ENCODE results near the gene GSKIP.

GSKIP gene

GRCh38 chr14:96394047-96394815, 30.9 kb downstream of the GSKIP start:
- no peak overlapping the region for H3K4me3 Mint-ChIP-seq
- peak in 1 of 2 donors; percentile 42 for DNase-seq (ENCODE audit: low spot score in 2 of 2)
- H3K27ac Mint-ChIP-seq = no peak overlapping the region
- ATAC-seq = no peak
- H3K36me3 Mint-ChIP-seq = no peaks in the 10 kb centered on the region
- peaks cover 5% of the 10 kb centered on the region for H3K4me1 Mint-ChIP-seq
- H3K9me3 Mint-ChIP-seq = no peaks in the 10 kb centered on the region

- H3K27ac Mint-ChIP-seq = no peak overlapping the region
- DNase-seq (ENCODE audit: low spot score in 2 of 2) = peak in 1 of 2 donors; percentile 25
- no peaks in the 10 kb centered on the region for H3K9me3 Mint-ChIP-seq
- no peak for ATAC-seq
- H3K36me3 Mint-ChIP-seq = no peaks in the 10 kb centered on the region
- no peaks in the 10 kb centered on the region for H3K4me1 Mint-ChIP-seq
- no peak overlapping the region for H3K4me3 Mint-ChIP-seq
Measured at GRCh38 chr14:96398432-96398831, 35.1 kb downstream of the GSKIP start.

GRCh38 chr14:96398921-96399320, 35.6 kb downstream of the GSKIP start:
- Mint-ChIP-seq H3K9me3 (no peaks in the 10 kb centered on the region), H3K4me1 (no peaks in the 10 kb centered on the region), H3K27ac (no peak overlapping the region), H3K4me3 (no peak overlapping the region), H3K36me3 (no peaks in the 10 kb centered on the region)
- DNase-seq (ENCODE audit: low spot score in 2 of 2) (peak in 1 of 2 donors; percentile 41), ATAC-seq (no peak)

- Mint-ChIP-seq H3K27ac (peak overlapping the region; percentile 14), H3K9me3 (no peaks in the 10 kb centered on the region), H3K4me3 (no peak overlapping the region), H3K4me1 (no peaks in the 10 kb centered on the region), H3K36me3 (no peaks in the 10 kb centered on the region)
- DNase-seq (ENCODE audit: low spot score in 2 of 2) = no peak
- no peak for ATAC-seq
Measured at GRCh38 chr14:96399405-96399804, 36.1 kb downstream of the GSKIP start.

GRCh38 chr14:96400495-96400894, 37.2 kb downstream of the GSKIP start:
- no peaks in the 10 kb centered on the region for H3K36me3 Mint-ChIP-seq
- ATAC-seq = no peak

GRCh38 chr14:96403409-96403808, 40.1 kb downstream of the GSKIP start:
- Mint-ChIP-seq H3K9me3 (no peaks in the 10 kb centered on the region), H3K4me1 (no peaks in the 10 kb centered on the region), H3K36me3 (no peaks in the 10 kb centered on the region), H3K4me3 (no peak overlapping the region), H3K27ac (no peak overlapping the region)
- no peak for DNase-seq (ENCODE audit: low spot score in 2 of 2)
- ATAC-seq = no peak

More at GRCh38 chr14:96400495-96400894, 37.2 kb downstream of the GSKIP start:
- no peak overlapping the region for H3K4me3 Mint-ChIP-seq
- no peaks in the 10 kb centered on the region for H3K9me3 Mint-ChIP-seq
- H3K4me1 Mint-ChIP-seq = no peaks in the 10 kb centered on the region
- DNase-seq (ENCODE audit: low spot score in 2 of 2) = no peak
- no peak overlapping the region for H3K27ac Mint-ChIP-seq

- ATAC-seq = no peak
- Mint-ChIP-seq H3K36me3 (no peaks in the 10 kb centered on the region), H3K9me3 (no peaks in the 10 kb centered on the region), H3K4me1 (no peaks in the 10 kb centered on the region), H3K4me3 (no peak overlapping the region), H3K27ac (no peak overlapping the region)
- DNase-seq (ENCODE audit: low spot score in 2 of 2) = no peak
Measured at GRCh38 chr14:96405677-96406076, 42.4 kb downstream of the GSKIP start.

- no peak for ATAC-seq
- Mint-ChIP-seq H3K36me3 (no peaks in the 10 kb centered on the region), H3K9me3 (no peaks in the 10 kb centered on the region), H3K4me1 (no peaks in the 10 kb centered on the region), H3K4me3 (no peak overlapping the region), H3K27ac (no peak overlapping the region)
- DNase-seq (ENCODE audit: low spot score in 2 of 2) = no peak
Measured at GRCh38 chr14:96407935-96408570, 44.7 kb downstream of the GSKIP start.

- H3K4me3 Mint-ChIP-seq = no peak overlapping the region
- DNase-seq (ENCODE audit: low spot score in 2 of 2) = no peak
- no peaks in the 10 kb centered on the region for H3K9me3 Mint-ChIP-seq
- no peak overlapping the region for H3K27ac Mint-ChIP-seq
- ATAC-seq = no peak
- H3K4me1 Mint-ChIP-seq = no peaks in the 10 kb centered on the region
- no peaks in the 10 kb centered on the region for H3K36me3 Mint-ChIP-seq
Measured at GRCh38 chr14:96408608-96409007, 45.3 kb downstream of the GSKIP start.

GRCh38 chr14:96409701-96410100, 46.4 kb downstream of the GSKIP start:
- ATAC-seq (no peak), DNase-seq (ENCODE audit: low spot score in 2 of 2) (no peak)
- H3K36me3 Mint-ChIP-seq = no peaks in the 10 kb centered on the region

GRCh38 chr14:96410119-96410518, 46.8 kb downstream of the GSKIP start:
- Mint-ChIP-seq H3K4me1 (no peaks in the 10 kb centered on the region), H3K27ac (no peak overlapping the region), H3K9me3 (no peaks in the 10 kb centered on the region), H3K36me3 (no peaks in the 10 kb centered on the region), H3K4me3 (no peak overlapping the region)
- ATAC-seq = no peak
- DNase-seq (ENCODE audit: low spot score in 2 of 2) = no peak

More at GRCh38 chr14:96409701-96410100, 46.4 kb downstream of the GSKIP start:
- H3K27ac Mint-ChIP-seq = no peak overlapping the region
- no peaks in the 10 kb centered on the region for H3K4me1 Mint-ChIP-seq
- no peak overlapping the region for H3K4me3 Mint-ChIP-seq
- H3K9me3 Mint-ChIP-seq = no peaks in the 10 kb centered on the region

GRCh38 chr14:96413526-96413925, 50.2 kb downstream of the GSKIP start:
- H3K27ac Mint-ChIP-seq = no peak overlapping the region

GRCh38 chr14:96415559-96415958, 52.2 kb downstream of the GSKIP start:
- Mint-ChIP-seq H3K27ac (no peak overlapping the region), H3K36me3 (no peaks in the 10 kb centered on the region), H3K9me3 (no peaks in the 10 kb centered on the region), H3K4me3 (no peak overlapping the region), H3K4me1 (no peaks in the 10 kb centered on the region)
- DNase-seq (ENCODE audit: low spot score in 2 of 2) = no peak
- ATAC-seq = no peak

More at GRCh38 chr14:96413526-96413925, 50.2 kb downstream of the GSKIP start:
- Mint-ChIP-seq H3K4me1 (no peaks in the 10 kb centered on the region), H3K9me3 (no peaks in the 10 kb centered on the region), H3K4me3 (no peak overlapping the region), H3K36me3 (no peaks in the 10 kb centered on the region)
- DNase-seq (ENCODE audit: low spot score in 2 of 2) = no peak
- ATAC-seq = no peak

GRCh38 chr14:96416292-96416691, 53.0 kb downstream of the GSKIP start:
- H3K4me3 Mint-ChIP-seq = no peak overlapping the region
- ATAC-seq (no peak), DNase-seq (ENCODE audit: low spot score in 2 of 2) (no peak)
- no peaks in the 10 kb centered on the region for H3K4me1 Mint-ChIP-seq
- no peaks in the 10 kb centered on the region for H3K36me3 Mint-ChIP-seq
- H3K9me3 Mint-ChIP-seq = no peaks in the 10 kb centered on the region
- H3K27ac Mint-ChIP-seq = no peak overlapping the region

GRCh38 chr14:96417254-96417653, 53.9 kb downstream of the GSKIP start:
- Mint-ChIP-seq H3K4me3 (no peak overlapping the region), H3K9me3 (no peaks in the 10 kb centered on the region)
- no peak for ATAC-seq

GRCh38 chr14:96418075-96418474, 54.7 kb downstream of the GSKIP start:
- H3K4me3 Mint-ChIP-seq = no peak overlapping the region
- no peaks in the 10 kb centered on the region for H3K9me3 Mint-ChIP-seq
- no peaks in the 10 kb centered on the region for H3K36me3 Mint-ChIP-seq

More at GRCh38 chr14:96417254-96417653, 53.9 kb downstream of the GSKIP start:
- no peaks in the 10 kb centered on the region for H3K36me3 Mint-ChIP-seq
- no peak for DNase-seq (ENCODE audit: low spot score in 2 of 2)
- no peak overlapping the region for H3K27ac Mint-ChIP-seq
- no peaks in the 10 kb centered on the region for H3K4me1 Mint-ChIP-seq

More at GRCh38 chr14:96418075-96418474, 54.7 kb downstream of the GSKIP start:
- no peak overlapping the region for H3K27ac Mint-ChIP-seq
- no peaks in the 10 kb centered on the region for H3K4me1 Mint-ChIP-seq
- ATAC-seq (no peak), DNase-seq (ENCODE audit: low spot score in 2 of 2) (no peak)
